Pancreas (tissue), 10 donors: Measurements from ENCODE around the gene STON1. TPM values are rescaled to one million over a fixed set of nuclear protein-coding genes. Genes with fewer than 3 reads are reported as not detected.
"Not testable (repeated sequence)": the region's sequence is repeated elsewhere in the genome, so short reads cannot be mapped to it uniquely, and the experiment has no call there.

Source experiments
- ATAC-seq, 4 donors: fragments of 200-7000 bp; cut with Tn5 transposase; one replicate each; pipeline versions ENCODE4 v1.8.0 to v1.9.1; 2020; ENCODE audit warnings: mild to moderate bottlenecking in 4 of 4, moderate library complexity in 4 of 4
- DNase-seq, 6 donors: peaks; one replicate each; pipeline ENCODE4 v3.0.0-alpha.2; 2020
- FAIRE-seq: peaks from 2 replicates; lab custom pipeline; 2012; peaks lifted over from hg19 to GRCh38; lab: Jason Lieb, UNC
- H3K27ac ChIP-seq, 4 donors: fragments of 200-600 bp; sonication (generic); 1 replicate in 3 of 4; 2 replicates in 1 of 4; pipeline versions ENCODE4 v1.5.0 to v1.8.0; 2020
- H3K27me3 ChIP-seq, 4 donors: fragments of 200-600 bp; one replicate each; pipeline ENCODE4 v1.8.0; 2021
- H3K36me3 ChIP-seq, 3 donors: fragments of 200-600 bp; sonication (generic) in 1 of 3; one replicate each; pipeline versions ENCODE4 v1.5.0 to v1.8.0; 2020 to 2021
- H3K4me1 ChIP-seq, 3 donors: fragments of 200-600 bp; one replicate each; pipeline ENCODE4 v1.8.0; 2021
- H3K4me3 ChIP-seq, 4 donors: fragments of 200-600 bp; sonication (generic) in 2 of 4; one replicate each; pipeline versions ENCODE4 v1.5.0 to v1.8.0; 2020 to 2021
- H3K9me3 ChIP-seq, 4 donors: fragments of 200-600 bp; one replicate each; pipeline ENCODE4 v1.8.0; 2021
- CTCF ChIP-seq, 4 donors: fragments of 200-600 bp; sonication (generic) in 3 of 4; IDR thresholded peaks; one replicate each; pipeline versions ENCODE4 v1.5.0 to v1.8.0; 2021; ENCODE audit warnings: antibody characterized with exemption in 4 of 4
- WGBS, 2 donors: extraction: QIAGEN DNeasy Blood & Tissue Kit; methylation state at CpG; one replicate each; pipeline ENCODE4 v1.1.7; 2013; 5-methylcytosine and 5-hydroxymethylcytosine counted together
- intact Hi-C, 3 donors: fragments of 100-400 bp; cut with DNase I; formaldehyde crosslinking; loops; one replicate each; pipeline versions ENCODE4 v1.11.1 to v1.14.2; 2022
- polyA plus RNA-seq, 2 donors: library from polyadenylated mRNA; stranded (reverse); fragments of 200-250 nt; gene quantifications; one replicate each; pipeline ENCODE4 v1.2.3, GENCODE V29; 2013
- total RNA-seq, 6 donors: library from RNA; stranded (reverse); fragmentation: NEBNext Ultra II Directional in 4 of 6; extraction: Animal tissue kit (Norgen Biotek cat#: 25700) in 4 of 6; gene quantifications; one replicate each; pipeline versions ENCODE4 v1.2.1 to v1.2.4, GENCODE V29; 2021 to 2023
- donor health status: healthy with polysubstance abuse.
- donor health status: DM: no; HTN: no; CAD: no; lungs with moderate emphysema.
- donor health status: DM: no; HTN: no; CAD: no.
- donor health status: control.
- donor health status: control.
- donor health status: Bipolar disorder and iron deficiency.
- donor health status: DM: yes; HTN: yes; CAD: no.
- donor health status: DM: no; HTN: no; CAD: no.
- donor health status: DM: no; HTN: no; CAD: no.
- donor health status: DM: yes; HTN: yes; CAD: no.

The STON1 gene
- total and polyA plus RNA-seq, 8 donors: 1.2 to 4.9 (median 2.1) TPM

GRCh38 chr2:48514348-48515003 lies 15.5 kb upstream of the STON1 start:
- ATAC-seq: no peak
- Histone ChIP-seq H3K4me1 (no peaks in the 10 kb centered on the region), H3K27ac (no peak overlapping the region), H3K27me3 (no peaks in the 10 kb centered on the region), H3K36me3 (peaks cover 0 to 16% (median 5%) of the 10 kb centered on the region in 3 donors), H3K9me3 (no peaks in the 10 kb centered on the region), H3K4me3 (no peak overlapping the region)
- TF ChIP-seq CTCF (IDR thresholded peaks at IDR 0.05): no peak
- 84 to 88% methylated on average over 9 of the region's 9 CpGs for WGBS, 2 donors
- intact Hi-C loops: no loop called here
- no peak for DNase-seq
- FAIRE-seq: no peak

- no peaks in the 10 kb centered on the region for H3K9me3 ChIP-seq
- TF ChIP-seq CTCF (IDR thresholded peaks at IDR 0.05): no peak
- FAIRE-seq (no peak), DNase-seq (no peak), ATAC-seq (no peak)
- 89 to 93% methylated on average over 6 of the region's 6 CpGs for WGBS, 2 donors
- no peaks in the 10 kb centered on the region for H3K4me1 ChIP-seq
- no peak overlapping the region for H3K27ac ChIP-seq
- H3K4me3 ChIP-seq: no peak overlapping the region
- peaks cover 0 to 16% (median 5%) of the 10 kb centered on the region in 3 donors for H3K36me3 ChIP-seq
- no peaks in the 10 kb centered on the region for H3K27me3 ChIP-seq
- intact Hi-C loops: no loop called here
Observed at GRCh38 chr2:48515513-48515985, 14.4 kb upstream of the STON1 start.

GRCh38 chr2:48519593-48519992 lies 10.4 kb upstream of the STON1 start:
- H3K36me3 ChIP-seq: peaks cover 0 to 16% (median 5%) of the 10 kb centered on the region in 3 donors
- no peak for ATAC-seq
- DNase-seq: no peak
- H3K27me3 ChIP-seq: no peaks in the 10 kb centered on the region
- FAIRE-seq: no peak
- TF ChIP-seq CTCF (IDR thresholded peaks at IDR 0.05): no peak
- WGBS, 2 donors: 90 to 92% methylated on average over 11 of the region's 11 CpGs
- intact Hi-C loops: no loop called here
- H3K4me1 ChIP-seq: no peaks in the 10 kb centered on the region
- H3K4me3 ChIP-seq: no peak overlapping the region
- H3K9me3 ChIP-seq: no peaks in the 10 kb centered on the region
- H3K27ac ChIP-seq: no peak overlapping the region

GRCh38 chr2:48524756-48525155 lies 5.2 kb upstream of the STON1 start:
- DNase-seq, H3K4me3 ChIP-seq, H3K27ac ChIP-seq, intact Hi-C loops, H3K27me3 ChIP-seq, H3K36me3 ChIP-seq, H3K9me3 ChIP-seq, FAIRE-seq, ATAC-seq, H3K4me1 ChIP-seq: not testable (repeated sequence)
- 93 to 95% methylated on average over 3 of the region's 3 CpGs for WGBS, 2 donors

- Histone ChIP-seq H3K36me3 (no peaks in the 10 kb centered on the region), H3K4me1 (no peaks in the 10 kb centered on the region), H3K4me3 (no peak overlapping the region), H3K27me3 (no peaks in the 10 kb centered on the region), H3K9me3 (no peaks in the 10 kb centered on the region), H3K27ac (no peak overlapping the region)
- no peak for TF ChIP-seq CTCF (IDR thresholded peaks at IDR 0.05)
- 84 to 86% methylated on average over 11 of the region's 11 CpGs for WGBS, 2 donors
- DNase-seq (no peak), ATAC-seq (peak in 2 of 4 donors; percentile 48 to 58), FAIRE-seq (peak; percentile 29)
- intact Hi-C loops: no loop called here
Observed at GRCh38 chr2:48525269-48525943, 4.5 kb upstream of the STON1 start.
